ENCODE results near the gene SEC14L2. TPM values are rescaled to one million over a fixed set of nuclear protein-coding genes. Genes with fewer than 3 reads are reported as not detected.

Gene SEC14L2
- total and polyA plus RNA-seq, 10 of the 15 experiments (the other 5 are each of a cell fraction or from before 2014, with no cell fraction given), result 0.08 to 4.0 (median 0.48) TPM

GRCh38 chr22:30426388-30427353 is 29.9 kb downstream of the SEC14L2 start (continued):
- TF ChIP-seq KLF5 (IDR thresholded peaks at IDR 0.05; ENCODE audit: partially characterized antibody) (no peak), MTA2 (IDR thresholded peaks at IDR 0.05; ENCODE audit: low read depth) (0 out of 2 replicates have a peak, but pooled peaks have one; percentile 39), SREBF1 (IDR thresholded peaks at IDR 0.05; ENCODE audit: low read length) (no peak)

GRCh38 chr22:30427871-30428270 is 31.1 kb downstream of the SEC14L2 start:
- no TSS peak for BruUV-seq (replicated peaks)
- ChIA-PET CTCF (interaction anchor here (1.0 to 1.8 kb wide), 5 partner anchors 37 to 320 kb away, joined by 3 to 6 read pairs (median 4); partner anchors contain the start of gene RNF215), RAD21 (ENCODE audit: unreplicated experiment) (interaction anchor here (1.2 to 1.5 kb wide), 2 partner anchors 35 to 140 kb away, joined by 3 to 5 read pairs; no protein-coding TSS in a partner anchor), SMC1A (ENCODE audit: uncharacterized antibody, unreplicated experiment) (interaction anchor here (0.8 kb wide), 1 partner anchor 17 kb away, joined by 4 read pairs; no protein-coding TSS in a partner anchor), POLR2A (no interaction called here)
- WGBS (ENCODE audit: insufficient coverage, insufficient replicate concordance, low lambda C conversion rate, missing lambda C conversion rate), result 94% methylated on average over 1 of the region's 1 CpG
- no peak for ATAC-seq
- H3K79me2 ChIP-seq (ENCODE audit: control insufficient read depth, insufficient read depth, low read length), result peaks cover 29% of the 10 kb centered on the region
- no peak overlapping the region for H3K4me2 ChIP-seq (ENCODE audit: control insufficient read depth, insufficient read depth)
- DNase-seq (ENCODE audit: low read depth, low spot score), result no peak
- FAIRE-seq, result no peak
- no peak overlapping the region for H2AFZ ChIP-seq (ENCODE audit: control insufficient read depth, low read depth, low read length)
- H3K4me3 ChIP-seq, result no peak overlapping the region
- intact Hi-C loops (cut with micrococcal nuclease; ENCODE audit: unreplicated experiment) (loop anchor here (2.0 kb wide), 1 partner anchor 139 kb away; the partner anchor contains the start of gene CASTOR1), in situ Hi-C loops (cut with MboI) (no loop called here)
- H3K36me3 ChIP-seq (ENCODE audit: control insufficient read depth in 2 of 2, insufficient read depth in 2 of 2, low read length in 1 of 2), result peaks cover 3 to 11% of the 10 kb centered on the region in 2 experiments; a peak in 2 of 4 replicates
- no peaks in the 10 kb centered on the region for H3K27me3 ChIP-seq (replicated peaks in 1 of 2; ENCODE audit: control insufficient read depth in 2 of 2, insufficient read depth in 2 of 2, low read length in 1 of 2)
- no peaks in the 10 kb centered on the region; the same call in 2 of the 3 replicates for H3K9me3 ChIP-seq (replicated peaks; ENCODE audit: control insufficient read depth, insufficient read depth, low read length)
- no peak overlapping the region for H3K27ac ChIP-seq (ENCODE audit: control insufficient read depth, insufficient read depth)
- no peaks in the 10 kb centered on the region for H4K20me1 ChIP-seq (ENCODE audit: control insufficient read depth, insufficient read depth)
- H3K9ac ChIP-seq (ENCODE audit: control insufficient read depth, insufficient read depth, low read length), result no peak overlapping the region
- peaks cover 10% of the 10 kb centered on the region for H3K4me1 ChIP-seq (ENCODE audit: control insufficient read depth, insufficient read depth, low read length)
- no peak for TF ChIP-seq E2F4 (IDR thresholded peaks at IDR 0.05; ENCODE audit: low read depth, low read length)
- TF ChIP-seq ZBTB11 (CRISPR knock-in tag; IDR thresholded peaks at IDR 0.05), result no peak
- TF ChIP-seq NFYB (IDR thresholded peaks at IDR 0.05; ENCODE audit: insufficient read depth, low read depth, low read length), result 0 out of 2 replicates have a peak, but pooled peaks have one; percentile 5

All from GM12878 (cell line).